GM11168 (cell line): ENCODE results near the gene CEP170.

Source experiments
- in situ Hi-C: fragments of 300-500 bp; cut with MboI; formaldehyde crosslinking; loops from one replicate; pipeline ENCODE4 v1.12.0; 2022; ENCODE audit warnings: low sequenced_read_pairs; ENCODE audit not compliant: unreplicated experiment

Gene CEP170

DNA sequence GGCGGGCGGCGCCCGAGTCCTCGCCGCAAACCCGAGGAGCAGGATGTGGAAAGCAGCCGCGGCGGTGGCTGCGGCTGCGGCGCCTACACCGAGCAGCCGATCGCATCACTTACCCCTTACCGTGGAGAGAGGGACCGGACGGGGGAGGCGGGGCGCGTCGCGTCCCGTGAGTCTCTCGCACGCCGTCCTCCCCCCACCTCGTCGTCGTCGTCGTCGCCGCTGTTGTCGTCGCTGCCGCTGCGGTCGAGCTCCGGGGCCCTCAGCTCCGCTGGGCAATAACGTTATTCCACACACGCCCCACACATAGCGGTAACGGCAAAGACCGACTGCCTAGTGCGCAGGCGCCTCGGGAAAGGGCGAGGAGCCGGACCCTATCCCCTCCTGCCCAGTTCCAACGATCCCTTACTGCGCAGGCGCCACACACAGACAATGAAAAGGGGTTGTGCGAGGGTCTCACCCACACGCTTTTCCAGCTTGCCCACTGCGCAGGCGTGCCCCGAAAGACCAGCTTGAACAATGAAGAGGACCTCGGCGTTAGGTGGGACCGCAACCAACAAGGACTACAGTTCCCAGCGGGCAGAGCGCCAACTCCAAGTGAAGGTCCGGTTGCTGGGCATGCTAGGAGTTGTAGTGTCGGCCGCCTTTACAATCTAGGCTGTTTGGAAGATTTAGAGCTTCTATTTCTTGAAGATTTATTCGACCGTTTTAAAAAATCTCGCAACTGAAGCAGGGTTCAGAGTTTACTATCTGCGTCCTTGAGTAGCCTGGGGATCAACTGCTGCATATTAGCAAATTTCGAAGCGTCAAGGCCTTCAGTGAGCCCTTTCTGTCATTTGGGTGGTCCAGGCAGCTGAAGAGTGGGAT is at the start of gene CEP170:
TSS of gene CEP170 (minus strand) at position 355 of the 864 bp plus-strand sequence. CDS start 30,001 bp downstream, outside the sequence.
- in situ Hi-C loops = no loop called here

GRCh38 chr1:243301059-243301458 is 46.0 kb upstream of the CEP170 start:
- in situ Hi-C loops = loop anchor here (25.0 kb wide), 1 partner anchor 114 kb away; no protein-coding TSS in a partner anchor

GRCh38 chr1:243299069-243299468 is 44.0 kb upstream of the CEP170 start:
- in situ Hi-C loops = no loop called here

- in situ Hi-C loops = no loop called here
Measured at GRCh38 chr1:243294723-243295121, 39.6 kb upstream of the CEP170 start.

DNA sequence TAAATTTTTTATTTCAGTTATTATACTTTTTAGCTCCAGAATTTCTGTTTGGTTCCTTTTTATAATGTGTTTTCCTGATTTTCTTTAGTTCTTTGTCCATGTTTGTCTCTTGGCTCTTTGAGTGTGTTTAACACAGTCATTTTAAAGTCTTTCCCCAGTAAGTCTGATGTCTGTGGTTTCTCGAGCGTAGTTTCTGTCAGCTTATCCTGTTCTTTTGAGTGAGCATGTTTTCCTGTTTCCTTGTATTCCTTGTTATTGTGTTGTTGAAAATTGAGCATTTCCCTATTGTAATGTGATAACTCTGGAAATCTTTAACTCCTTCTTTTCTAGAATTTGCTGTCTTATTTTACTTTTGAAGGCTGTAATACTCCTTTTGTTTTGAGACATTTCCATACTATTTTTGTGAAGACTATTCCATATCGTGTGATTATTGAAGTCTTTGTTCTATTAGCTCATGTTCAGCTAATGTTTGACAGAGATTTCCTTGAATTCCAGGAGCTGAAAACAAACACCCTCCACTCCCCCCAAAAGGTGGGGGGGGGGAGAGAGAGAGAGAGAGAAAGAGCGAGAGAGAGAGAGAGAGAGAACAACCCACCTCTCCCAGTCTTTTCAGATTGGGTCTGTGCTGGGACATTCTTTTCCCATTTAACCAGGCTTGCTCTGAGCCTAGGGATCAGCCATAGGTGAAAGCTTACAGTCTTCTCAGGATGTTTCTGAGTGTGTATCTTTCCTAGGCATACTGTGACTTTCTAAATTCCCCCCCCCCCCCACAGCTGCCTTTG is 39.1 kb upstream of the CEP170 start:
- in situ Hi-C loops = no loop called here

DNA sequence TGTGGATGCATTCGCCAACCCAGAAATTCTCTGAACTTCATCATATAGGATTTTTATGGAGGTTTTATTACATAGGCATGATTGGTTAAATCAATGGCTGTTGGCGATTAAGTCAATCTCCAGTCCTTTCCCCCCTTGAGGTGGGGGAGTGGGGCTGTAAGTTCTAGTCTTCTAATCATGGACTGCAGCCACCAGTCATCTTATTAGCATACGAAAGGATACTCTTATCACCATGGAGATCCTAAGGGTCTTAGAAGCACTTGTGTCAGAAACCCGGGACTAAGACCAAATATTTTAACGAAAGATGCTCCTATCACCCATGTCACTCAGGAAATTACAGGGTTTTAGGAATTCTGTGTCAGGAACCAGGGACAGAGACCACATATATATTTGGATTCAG is 37.0 kb upstream of the CEP170 start:
- in situ Hi-C loops = no loop called here

DNA sequence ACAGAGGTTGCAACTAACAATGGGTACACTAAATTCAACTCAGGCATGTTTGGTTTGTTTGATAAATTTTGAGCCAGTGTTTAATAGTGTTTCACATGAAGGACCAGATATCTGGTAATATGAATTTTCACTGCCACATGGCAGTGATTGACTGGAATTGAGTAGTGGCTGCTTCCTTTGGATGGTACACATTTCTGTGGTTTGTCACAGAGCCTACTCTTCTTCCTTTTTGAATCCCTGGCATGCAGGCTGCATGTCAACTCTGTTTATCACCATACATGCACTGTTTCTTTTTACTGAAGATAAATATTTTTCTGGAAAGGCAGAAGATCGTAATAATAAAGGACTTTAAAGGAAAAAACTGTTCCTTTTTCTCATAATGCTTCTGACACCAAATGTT is 36.2 kb upstream of the CEP170 start:
- in situ Hi-C loops = no loop called here

DNA sequence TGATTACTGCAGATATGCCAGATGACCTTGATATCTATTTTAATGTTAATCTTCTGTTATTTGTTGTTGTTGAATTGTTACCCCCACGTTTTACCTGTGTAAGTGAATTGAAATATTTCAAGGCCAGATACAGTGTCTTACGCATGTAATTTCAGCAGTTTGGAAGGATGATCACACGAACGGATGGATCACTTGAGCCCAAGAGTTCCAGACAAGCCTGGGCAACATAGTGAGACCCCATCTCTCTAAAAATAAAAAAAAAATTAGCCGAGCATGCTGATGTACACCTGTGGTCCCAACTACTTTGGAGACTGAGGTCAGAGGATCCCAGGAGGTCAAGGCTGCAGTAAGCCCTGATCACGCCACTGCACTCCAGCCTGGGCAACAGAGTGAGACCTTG is 33.0 kb upstream of the CEP170 start:
- in situ Hi-C loops = no loop called here

GRCh38 chr1:243287652-243288051 is 32.6 kb upstream of the CEP170 start:
- in situ Hi-C loops = no loop called here

- in situ Hi-C loops = no loop called here
Measured at GRCh38 chr1:243287123-243287460, 32.0 kb upstream of the CEP170 start.

GRCh38 chr1:243286409-243287122 is 31.5 kb upstream of the CEP170 start:
- in situ Hi-C loops = no loop called here

GRCh38 chr1:243281672-243282071 is 26.6 kb upstream of the CEP170 start:
- in situ Hi-C loops = no loop called here

DNA sequence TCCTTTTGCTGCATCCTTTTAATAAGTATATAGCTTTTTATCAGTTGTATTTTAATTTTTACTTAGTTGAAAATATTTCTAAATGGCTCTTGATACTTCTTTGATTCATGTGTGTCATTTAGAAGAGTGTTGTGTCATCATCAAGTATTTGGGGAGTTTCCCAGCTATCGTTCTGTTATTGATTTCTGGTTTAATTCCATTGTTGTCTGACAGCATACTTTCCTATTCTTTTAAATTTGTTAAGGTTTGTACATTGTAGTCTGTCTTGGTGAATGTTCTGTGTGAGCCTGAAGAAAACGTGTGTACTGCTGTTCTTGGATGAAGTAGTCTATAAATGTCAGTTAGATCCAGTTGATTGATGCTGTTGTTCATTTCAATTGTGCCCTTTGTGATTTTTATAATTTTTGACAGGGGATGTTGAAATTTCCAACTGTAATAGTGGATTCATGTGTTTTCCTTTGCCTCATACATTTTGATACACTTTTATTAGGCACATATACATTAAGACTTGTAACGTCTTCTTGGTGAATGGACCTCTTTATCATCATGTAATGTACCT is 25.6 kb upstream of the CEP170 start:
- in situ Hi-C loops = no loop called here

- in situ Hi-C loops = no loop called here
Measured at GRCh38 chr1:243275316-243275715, 20.2 kb upstream of the CEP170 start.

- in situ Hi-C loops = no loop called here
Measured at GRCh38 chr1:243273945-243274344, 18.9 kb upstream of the CEP170 start.

- in situ Hi-C loops = no loop called here
Measured at GRCh38 chr1:243273506-243273905, 18.4 kb upstream of the CEP170 start.

- in situ Hi-C loops = no loop called here
Measured at GRCh38 chr1:243272401-243272800, 17.3 kb upstream of the CEP170 start.

DNA sequence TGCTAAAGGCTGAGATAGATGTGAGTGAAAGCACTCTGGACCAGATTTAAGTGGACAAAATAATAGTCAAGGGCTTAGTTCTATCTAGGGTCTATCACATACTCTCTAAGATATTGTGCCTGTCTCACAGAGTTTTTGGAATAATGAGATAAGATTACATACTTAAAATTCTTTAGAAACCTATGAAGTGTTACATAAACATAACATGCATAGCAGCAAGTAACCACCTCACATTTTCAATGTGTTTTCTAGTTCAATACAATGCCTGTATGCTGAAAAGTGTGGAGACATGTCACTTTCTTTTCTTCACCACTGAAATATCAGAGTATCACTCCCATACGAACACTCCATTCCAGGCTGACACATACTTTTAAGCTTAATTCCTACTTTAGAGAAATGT is 16.9 kb upstream of the CEP170 start:
- in situ Hi-C loops = no loop called here

DNA sequence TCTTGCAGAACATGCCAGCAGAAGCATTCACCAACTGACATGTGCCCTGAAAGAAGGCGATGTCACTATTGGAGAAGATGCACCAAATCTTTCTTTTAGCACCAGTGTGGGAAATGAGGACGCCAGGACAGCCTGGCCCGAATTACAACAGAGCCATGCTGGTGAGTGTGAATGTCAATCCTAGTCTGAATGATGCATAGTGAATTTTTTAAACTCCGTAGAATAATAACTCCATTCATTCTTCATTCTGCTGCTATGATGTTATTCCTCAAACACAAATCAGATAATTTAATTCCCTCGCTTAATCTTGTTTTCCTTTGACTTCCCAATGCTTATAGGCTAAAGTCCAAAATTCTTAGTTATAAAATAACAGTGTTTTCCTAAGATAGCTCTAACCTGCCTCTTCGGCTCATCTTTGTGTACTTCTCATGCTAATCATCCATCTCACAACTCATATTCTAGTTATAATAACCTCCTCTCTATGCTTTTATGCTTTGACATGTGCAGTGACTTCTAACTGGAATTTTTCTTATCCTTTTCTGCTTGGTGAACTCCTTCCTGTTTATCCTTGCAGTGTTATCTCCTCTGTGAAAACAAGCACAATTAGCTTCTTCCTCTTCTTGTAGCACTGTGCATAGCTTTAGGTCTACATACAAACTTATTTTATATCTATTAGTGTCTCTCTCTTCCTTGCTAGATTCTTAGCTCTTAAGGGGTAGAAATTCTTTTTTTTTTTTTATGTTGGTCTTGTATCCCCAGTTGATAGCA is 15.2 kb upstream of the CEP170 start:
- in situ Hi-C loops = no loop called here

DNA sequence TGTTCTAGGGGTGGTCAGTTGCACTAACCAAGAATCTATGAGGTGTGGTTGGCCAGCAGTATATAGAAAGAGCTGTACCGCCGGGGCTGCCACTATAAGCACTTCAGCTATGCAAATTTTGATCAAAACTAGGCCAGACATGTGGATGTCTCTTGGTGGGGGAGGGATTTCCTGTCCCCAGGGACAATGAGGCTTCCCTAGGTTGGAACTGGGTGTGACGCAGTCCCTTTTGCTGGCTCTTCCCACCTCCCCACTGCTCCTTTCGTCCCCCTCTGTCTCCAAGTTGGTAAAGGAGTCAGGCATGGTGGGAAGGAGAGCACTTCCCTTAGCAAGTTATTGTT is 14.3 kb upstream of the CEP170 start:
- in situ Hi-C loops = no loop called here
